Kidney (tissue), 14 donors: Measurements from ENCODE around the gene ASTN2. TPM values are rescaled to one million over a fixed set of nuclear protein-coding genes. Genes with fewer than 3 reads are reported as not detected.

Source experiments
- DNase-seq, 5 donors: peaks; one replicate each; pipeline ENCODE4 v3.0.0-alpha.2; 2013 to 2020
- FAIRE-seq: peaks from 2 replicates; lab custom pipeline; 2012; peaks lifted over from hg19 to GRCh38; lab: Jason Lieb, UNC
- H3K27ac ChIP-seq, 2 donors: one replicate each; pipeline ENCODE4 v1.7.0; 2013; ENCODE audit warnings: low read depth in 2 of 2, low read length in 2 of 2, inconsistent platforms in 1 of 2
- H3K27me3 ChIP-seq: one replicate; pipeline ENCODE4 v1.7.1; 2013; ENCODE audit warnings: low read length, inconsistent platforms; ENCODE audit not compliant: control insufficient read depth, insufficient read depth
- H3K36me3 ChIP-seq, 3 donors: one replicate each; pipeline versions ENCODE4 v1.7.0 to v1.7.1; 2013; ENCODE audit warnings: low read length in 3 of 3, control low read depth in 1 of 3, inconsistent platforms in 1 of 3; ENCODE audit not compliant: insufficient read depth in 3 of 3, control insufficient read depth in 2 of 3
- H3K4me1 ChIP-seq, 3 donors: one replicate each; pipeline versions ENCODE4 v1.7.0 to v1.7.1; 2013; ENCODE audit warnings: low read length in 3 of 3, inconsistent platforms in 1 of 3, low read depth in 1 of 3; ENCODE audit not compliant: control insufficient read depth in 2 of 3, insufficient read depth in 2 of 3
- H3K4me3 ChIP-seq, 3 donors: one replicate each; pipeline versions ENCODE4 v1.7.0 to v1.8.1; 2013; ENCODE audit warnings: low read length in 3 of 3, control low read depth in 1 of 3, inconsistent platforms in 1 of 3
- H3K9ac ChIP-seq, 3 donors: one replicate each; pipeline versions ENCODE4 v1.7.0 to v1.7.1; 2013; ENCODE audit warnings: low read length in 3 of 3, control low read depth in 1 of 3, inconsistent platforms in 1 of 3
- H3K9me3 ChIP-seq, 3 donors: one replicate each; pipeline versions ENCODE4 v1.7.0 to v1.7.1; 2013; ENCODE audit warnings: low read length in 3 of 3, control low read depth in 1 of 3, inconsistent platforms in 1 of 3; ENCODE audit not compliant: control insufficient read depth in 2 of 3, insufficient read depth in 1 of 3
- intact Hi-C: fragments of 100-400 bp; cut with DNase I; formaldehyde crosslinking; loops from one replicate; pipeline ENCODE4 v1.11.1; 2022
- polyA plus RNA-seq: library from polyadenylated mRNA; stranded (reverse); fragments of 350-450 nt; fragmentation: Illumina TruSeq; extraction: RNeasy Lipid Tissue Mini Kit (QIAGEN cat#74804); gene quantifications from one replicate; pipeline ENCODE4 v1.2.3, GENCODE V29; 2014; ENCODE audit warnings: low read depth, low replicate concordance; ENCODE audit not compliant: insufficient read depth
- total RNA-seq: library from RNA; stranded (reverse); fragmentation: NEBNext Ultra II Directional; extraction: Animal tissue kit (Norgen Biotek cat#: 25700); gene quantifications from one replicate; pipeline ENCODE4 v1.2.1, GENCODE V29; 2021
- TF ChIP-seq, protein P1 (sequence below): IDR thresholded peaks from 3 replicates; pipeline ENCODE4 v1.5.1; 2012; ENCODE audit warnings: mild to moderate bottlenecking, moderate library complexity, borderline replicate concordance; ENCODE audit not compliant: insufficient read depth; ENCODE audit errors: extremely low read depth
- donor health status: control.
- donor health status: control.
- donor health status: control.
- donor health status: control.
- donor health status: control.
- donor health status: DM: yes; HTN: yes; CAD: no.
- donor health status: Normal renal cell carcinoma (clear cell type).

Gene ASTN2
- total and polyA plus RNA-seq, 2 donors from 2014 or later: 7.6 to 11.5 TPM

DNA sequence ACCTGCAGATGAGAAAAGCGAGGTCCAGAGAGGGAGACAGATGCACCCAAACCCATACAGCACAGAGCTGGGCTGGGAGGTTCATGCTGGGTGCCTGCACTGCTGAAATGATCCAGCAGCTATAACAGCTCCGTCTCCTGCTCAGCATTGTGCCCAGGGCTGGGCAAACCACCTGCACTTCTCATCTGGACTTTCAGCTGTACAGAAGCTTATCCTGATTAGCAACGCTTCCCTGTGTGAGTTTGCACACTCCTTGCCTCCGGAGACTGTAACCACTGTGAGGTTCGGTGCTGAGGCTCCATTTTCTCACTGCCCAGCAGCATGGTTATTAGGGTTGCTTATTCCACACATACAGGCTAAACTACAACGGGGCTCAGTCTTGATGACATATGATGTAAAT is 326.1 kb downstream of the ASTN2 start:
- Histone ChIP-seq H3K36me3 (no peaks in the 10 kb centered on the region), H3K27me3 (no peaks in the 10 kb centered on the region), H3K9ac (no peak overlapping the region), H3K4me3 (no peak overlapping the region), H3K9me3 (no peaks in the 10 kb centered on the region), H3K4me1 (no peaks in the 10 kb centered on the region), H3K27ac (no peak overlapping the region)
- TF ChIP-seq, protein P1, sequence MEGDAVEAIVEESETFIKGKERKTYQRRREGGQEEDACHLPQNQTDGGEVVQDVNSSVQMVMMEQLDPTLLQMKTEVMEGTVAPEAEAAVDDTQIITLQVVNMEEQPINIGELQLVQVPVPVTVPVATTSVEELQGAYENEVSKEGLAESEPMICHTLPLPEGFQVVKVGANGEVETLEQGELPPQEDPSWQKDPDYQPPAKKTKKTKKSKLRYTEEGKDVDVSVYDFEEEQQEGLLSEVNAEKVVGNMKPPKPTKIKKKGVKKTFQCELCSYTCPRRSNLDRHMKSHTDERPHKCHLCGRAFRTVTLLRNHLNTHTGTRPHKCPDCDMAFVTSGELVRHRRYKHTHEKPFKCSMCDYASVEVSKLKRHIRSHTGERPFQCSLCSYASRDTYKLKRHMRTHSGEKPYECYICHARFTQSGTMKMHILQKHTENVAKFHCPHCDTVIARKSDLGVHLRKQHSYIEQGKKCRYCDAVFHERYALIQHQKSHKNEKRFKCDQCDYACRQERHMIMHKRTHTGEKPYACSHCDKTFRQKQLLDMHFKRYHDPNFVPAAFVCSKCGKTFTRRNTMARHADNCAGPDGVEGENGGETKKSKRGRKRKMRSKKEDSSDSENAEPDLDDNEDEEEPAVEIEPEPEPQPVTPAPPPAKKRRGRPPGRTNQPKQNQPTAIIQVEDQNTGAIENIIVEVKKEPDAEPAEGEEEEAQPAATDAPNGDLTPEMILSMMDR: no peak
- FAIRE-seq: no peak
- intact Hi-C loops: no loop called here
- no peak for DNase-seq

DNA sequence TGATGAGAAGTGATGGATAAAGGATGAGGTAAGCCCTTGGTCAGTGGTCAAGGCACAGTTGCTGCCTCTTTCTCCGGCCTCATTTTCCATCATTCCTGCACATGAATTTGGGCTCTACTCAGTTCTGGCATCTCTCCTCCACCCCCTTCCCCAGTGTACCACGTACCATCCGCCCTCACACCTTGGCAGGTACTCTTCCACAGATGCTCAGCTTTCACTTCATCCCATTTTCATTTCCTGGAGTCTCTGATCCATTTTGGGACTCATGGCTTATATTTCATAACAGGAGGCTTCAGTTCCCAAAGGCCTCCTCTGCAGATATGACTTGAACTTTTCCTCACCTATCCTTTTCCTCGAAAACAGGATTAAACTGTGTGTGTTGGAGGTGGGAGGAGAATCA is 326.7 kb downstream of the ASTN2 start:
- Histone ChIP-seq H3K9ac (no peak overlapping the region), H3K9me3 (no peaks in the 10 kb centered on the region), H3K27me3 (no peaks in the 10 kb centered on the region), H3K4me1 (no peaks in the 10 kb centered on the region), H3K27ac (no peak overlapping the region), H3K36me3 (no peaks in the 10 kb centered on the region), H3K4me3 (no peak overlapping the region)
- TF ChIP-seq, protein P1: no peak
- intact Hi-C loops: no loop called here
- DNase-seq (no peak), FAIRE-seq (no peak)

DNA sequence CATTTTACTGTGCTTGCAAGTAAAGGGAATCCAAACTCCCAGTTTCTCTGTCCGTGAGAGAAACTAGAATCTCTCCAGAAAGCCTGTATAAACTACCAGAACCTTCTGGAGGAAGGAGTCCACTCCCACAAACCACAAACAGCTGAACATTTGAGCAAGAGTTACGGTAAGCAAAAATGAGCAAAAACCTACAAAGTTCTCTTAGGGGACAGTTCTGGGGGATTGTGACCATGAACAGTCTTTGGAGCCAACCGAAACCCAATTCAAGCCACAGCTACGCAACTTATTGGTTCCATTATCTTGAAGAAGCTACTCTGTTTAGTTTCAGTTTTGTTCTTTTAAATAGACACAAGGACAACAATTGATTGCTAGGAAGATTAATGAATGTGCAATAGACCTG is 330.6 kb downstream of the ASTN2 start:
- Histone ChIP-seq H3K27me3 (no peaks in the 10 kb centered on the region), H3K4me1 (no peaks in the 10 kb centered on the region), H3K9ac (no peak overlapping the region), H3K36me3 (no peaks in the 10 kb centered on the region), H3K9me3 (no peaks in the 10 kb centered on the region), H3K4me3 (no peak overlapping the region), H3K27ac (no peak overlapping the region)
- TF ChIP-seq, protein P1: no peak
- FAIRE-seq (no peak), DNase-seq (no peak)
- intact Hi-C loops: no loop called here

DNA sequence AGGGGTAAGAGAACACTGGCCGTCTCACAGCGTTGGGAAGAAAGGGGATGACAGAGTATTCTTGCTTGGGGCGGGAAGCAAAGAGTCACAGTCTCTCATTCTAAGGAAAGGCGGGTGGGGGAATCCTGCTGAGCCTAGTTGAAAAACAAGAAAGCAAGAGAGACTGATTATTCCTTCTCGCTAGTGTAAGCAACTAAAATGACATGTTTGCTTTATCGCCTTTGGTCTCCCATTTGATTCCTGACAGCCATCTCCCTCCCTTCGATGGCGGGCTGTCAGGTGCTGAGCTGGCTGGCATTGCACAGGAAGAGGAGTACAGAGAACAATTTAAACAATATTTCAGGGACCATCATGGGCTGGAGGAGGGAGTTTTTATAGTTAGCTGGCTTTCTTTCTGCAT is 331.3 kb downstream of the ASTN2 start:
- Histone ChIP-seq H3K4me3 (no peak overlapping the region), H3K27me3 (no peaks in the 10 kb centered on the region), H3K4me1 (no peaks in the 10 kb centered on the region), H3K36me3 (no peaks in the 10 kb centered on the region), H3K27ac (no peak overlapping the region), H3K9ac (no peak overlapping the region), H3K9me3 (no peaks in the 10 kb centered on the region)
- DNase-seq: no peak
- TF ChIP-seq, protein P1: no peak
- FAIRE-seq: no peak
- intact Hi-C loops: no loop called here
